A673 (cell line): ENCODE results near the gene CCDC110. TPM values are rescaled to one million over a fixed set of nuclear protein-coding genes. Genes with fewer than 3 reads are reported as not detected.

Source experiments
- BruUV-seq: library from RNA; stranded (reverse); fragments of 400-500 nt; replicated peaks from 2 replicates; lab custom pipeline; 2021; lab: Mats Ljungman, UMichigan
- CTCF ChIA-PET: fragments of 300-600 bp; sonication (Branson Sonifier 250); formaldehyde crosslinking; loops from one replicate; lab custom pipeline; 2022; ENCODE audit warnings: antibody characterized with exemption; lab: Charles Lee
- POLR2A ChIA-PET: fragments of 300-600 bp; sonication (Branson Sonifier 250); formaldehyde crosslinking; loops from one replicate; lab custom pipeline; 2022; ENCODE audit warnings: antibody characterized with exemption; ENCODE audit not compliant: low non-redundant PET; lab: Charles Lee
- DNase-seq: peaks from one replicate; pipeline ENCODE4 v3.0.0-alpha.2; 2015; ENCODE audit warnings: low spot score
- H3K27ac ChIP-seq: fragments of 200-600 bp; sonication (generic); 2 replicates; pipeline ENCODE4 v1.5.1; 2016; ENCODE audit warnings: mixed run types, low read depth, mild to moderate bottlenecking, mixed read lengths, antibody characterized with exemption, low read length; ENCODE audit not compliant: poor library complexity, severe bottlenecking
- H3K27me3 ChIP-seq: fragments of 200-600 bp; sonication (generic); replicated peaks from 2 replicates; pipeline ENCODE4 v1.6.1; 2017; ENCODE audit warnings: mixed run types, low read depth, mild to moderate bottlenecking, mixed read lengths, antibody characterized with exemption, low read length; ENCODE audit not compliant: insufficient read depth, poor library complexity
- H3K36me3 ChIP-seq: fragments of 200-600 bp; sonication (generic); 2 replicates; pipeline ENCODE4 v1.6.1; 2016; ENCODE audit warnings: mixed run types, mild to moderate bottlenecking, mixed read lengths, antibody characterized with exemption, low read length; ENCODE audit not compliant: insufficient read depth, poor library complexity, severe bottlenecking
- H3K4me1 ChIP-seq: fragments of 200-600 bp; sonication (generic); 2 replicates; pipeline ENCODE4 v1.6.1; 2017; ENCODE audit warnings: mixed run types, mild to moderate bottlenecking, mixed read lengths, antibody characterized with exemption, low read length; ENCODE audit not compliant: insufficient read depth, poor library complexity, severe bottlenecking
- H3K4me3 ChIP-seq: fragments of 200-600 bp; sonication (generic); 2 replicates; pipeline ENCODE4 v1.5.1; 2016; ENCODE audit warnings: low read depth, mixed run types, mild to moderate bottlenecking, mixed read lengths, low read length; ENCODE audit not compliant: poor library complexity, severe bottlenecking
- H3K9me3 ChIP-seq: fragments of 200-600 bp; sonication (generic); 2 replicates; pipeline ENCODE4 v1.6.1; 2016; ENCODE audit warnings: mixed run types, low read depth, mild to moderate bottlenecking, mixed read lengths, antibody characterized with exemption, low read length; ENCODE audit not compliant: poor library complexity, severe bottlenecking
- CTCF ChIP-seq: fragments of 300-800, 200-600 bp; sonication (generic); conservative IDR thresholded peaks from 2 replicates; pipeline ENCODE4 v1.5.1; 2017; ENCODE audit warnings: low read depth, mild to moderate bottlenecking, antibody characterized with exemption, low read length, moderate library complexity, mixed read lengths
- EZH2 ChIP-seq: fragments of 200-600 bp; sonication (generic); IDR thresholded peaks from 2 replicates; pipeline ENCODE4 v1.6.1; 2017; ENCODE audit warnings: borderline replicate concordance, low read depth, mild to moderate bottlenecking, mixed read lengths, antibody characterized with exemption, low read length; ENCODE audit not compliant: poor library complexity, severe bottlenecking
- intact Hi-C: fragments of 100-400 bp; cut with micrococcal nuclease; formaldehyde crosslinking; loops from one replicate; pipeline ENCODE4 v1.10.0; 2022; ENCODE audit not compliant: unreplicated experiment
- total RNA-seq: library from RNA; stranded (reverse); gene quantifications from 2 replicates; pipeline ENCODE4 v1.2.3, GENCODE V29; 2021

CCDC110 gene
- total RNA-seq, 1 experiment from 2014 or later, result not detected

- no peaks in the 10 kb centered on the region for H3K4me1 ChIP-seq
- DNase-seq, result no peak
- no peaks in the 10 kb centered on the region for H3K27me3 ChIP-seq
- ChIA-PET POLR2A (no interaction called here), CTCF (no interaction called here)
- no peaks in the 10 kb centered on the region for H3K9me3 ChIP-seq
- intact Hi-C loops, result no loop called here
- H3K4me3 ChIP-seq, result no peak overlapping the region
- BruUV-seq, result no TSS peak
- TF ChIP-seq CTCF (no peak), EZH2 (no peak)
- peaks cover 7% of the 10 kb centered on the region for H3K36me3 ChIP-seq
- no peak overlapping the region for H3K27ac ChIP-seq
Observed at GRCh38 chr4:185416955-185417354, 54.6 kb downstream of the CCDC110 start.

GRCh38 chr4:185412412-185412811, 59.1 kb downstream of the CCDC110 start:
- intact Hi-C loops, result no loop called here
- Histone ChIP-seq H3K36me3 (peaks cover 14% of the 10 kb centered on the region), H3K4me3 (no peak overlapping the region), H3K9me3 (no peaks in the 10 kb centered on the region), H3K27me3 (no peaks in the 10 kb centered on the region), H3K4me1 (no peaks in the 10 kb centered on the region), H3K27ac (no peak overlapping the region)
- ChIA-PET CTCF (no interaction called here), POLR2A (no interaction called here)
- no peak for DNase-seq
- no TSS peak for BruUV-seq
- TF ChIP-seq EZH2 (no peak), CTCF (no peak)

GRCh38 chr4:185411849-185412248, 59.7 kb downstream of the CCDC110 start:
- Histone ChIP-seq H3K4me1 (no peaks in the 10 kb centered on the region), H3K27me3 (no peaks in the 10 kb centered on the region), H3K36me3 (peaks cover 14% of the 10 kb centered on the region), H3K27ac (no peak overlapping the region), H3K4me3 (no peak overlapping the region), H3K9me3 (no peaks in the 10 kb centered on the region)
- ChIA-PET POLR2A (no interaction called here), CTCF (no interaction called here)
- TF ChIP-seq EZH2 (no peak), CTCF (no peak)
- DNase-seq, result no peak
- BruUV-seq, result no TSS peak
- intact Hi-C loops, result no loop called here
